22Rv1 (cell line): ENCODE measurements around the gene ENGASE.

Source experiments
- H3K27ac ChIP-seq: fragments of 450-650 bp; 2 replicates; pipeline ENCODE4 v1.5.1; 2017
- CTCF ChIP-seq: fragments of 450-650 bp; IDR thresholded peaks from 2 replicates; pipeline ENCODE4 v1.5.1; 2017; ENCODE audit warnings: mild to moderate bottlenecking
- ZFX ChIP-seq: fragments of 450-650 bp; IDR thresholded peaks from 2 replicates; pipeline ENCODE4 v1.6.1; 2017; ENCODE audit warnings: antibody characterized with exemption, borderline replicate concordance

The ENGASE gene

GRCh38 chr17:79045001-79045729 is 29.5 kb upstream of the ENGASE start:
- TF ChIP-seq CTCF: no peak
- no peak for TF ChIP-seq ZFX
- no peak overlapping the region for H3K27ac ChIP-seq

GRCh38 chr17:79045842-79046196 is 28.8 kb upstream of the ENGASE start:
- no peak for TF ChIP-seq ZFX
- peak; percentile 97 for TF ChIP-seq CTCF

GRCh38 chr17:79046197-79046915 is 28.3 kb upstream of the ENGASE start:
- H3K27ac ChIP-seq: no peak overlapping the region
- no peak for TF ChIP-seq ZFX
- peak; percentile 70 for TF ChIP-seq CTCF

More at GRCh38 chr17:79045842-79046196, 28.8 kb upstream of the ENGASE start:
- H3K27ac ChIP-seq: no peak overlapping the region

GRCh38 chr17:79046916-79047280 is 27.7 kb upstream of the ENGASE start:
- TF ChIP-seq CTCF (no peak), ZFX (no peak)

GRCh38 chr17:79047291-79047920 is 27.2 kb upstream of the ENGASE start:
- TF ChIP-seq CTCF (no peak), ZFX (no peak)
- no peak overlapping the region for H3K27ac ChIP-seq

More at GRCh38 chr17:79046916-79047280, 27.7 kb upstream of the ENGASE start:
- no peak overlapping the region for H3K27ac ChIP-seq

- TF ChIP-seq ZFX (no peak), CTCF (no peak)
- H3K27ac ChIP-seq: no peak overlapping the region
These were observed 26.4 kb upstream of the ENGASE start for GRCh38 chr17:79047923-79048825.
